Activated CD8-positive, alpha-beta memory T cell treated with anti-CD3 and anti-CD28 coated beads for 1 hour (primary cell): ENCODE data around the gene ITPRIPL1.
"Not testable (repeated sequence)": the region's sequence is repeated elsewhere in the genome, so short reads cannot be mapped to it uniquely, and the experiment has no call there.

Experiments used
- DNase-seq, 2 donors: peaks; one replicate each; pipeline ENCODE4 v3.0.0-alpha.2; 2020; ENCODE audit warnings: low read depth in 1 of 2; ENCODE audit errors: extremely low read depth in 1 of 2

ITPRIPL1 gene

DNA sequence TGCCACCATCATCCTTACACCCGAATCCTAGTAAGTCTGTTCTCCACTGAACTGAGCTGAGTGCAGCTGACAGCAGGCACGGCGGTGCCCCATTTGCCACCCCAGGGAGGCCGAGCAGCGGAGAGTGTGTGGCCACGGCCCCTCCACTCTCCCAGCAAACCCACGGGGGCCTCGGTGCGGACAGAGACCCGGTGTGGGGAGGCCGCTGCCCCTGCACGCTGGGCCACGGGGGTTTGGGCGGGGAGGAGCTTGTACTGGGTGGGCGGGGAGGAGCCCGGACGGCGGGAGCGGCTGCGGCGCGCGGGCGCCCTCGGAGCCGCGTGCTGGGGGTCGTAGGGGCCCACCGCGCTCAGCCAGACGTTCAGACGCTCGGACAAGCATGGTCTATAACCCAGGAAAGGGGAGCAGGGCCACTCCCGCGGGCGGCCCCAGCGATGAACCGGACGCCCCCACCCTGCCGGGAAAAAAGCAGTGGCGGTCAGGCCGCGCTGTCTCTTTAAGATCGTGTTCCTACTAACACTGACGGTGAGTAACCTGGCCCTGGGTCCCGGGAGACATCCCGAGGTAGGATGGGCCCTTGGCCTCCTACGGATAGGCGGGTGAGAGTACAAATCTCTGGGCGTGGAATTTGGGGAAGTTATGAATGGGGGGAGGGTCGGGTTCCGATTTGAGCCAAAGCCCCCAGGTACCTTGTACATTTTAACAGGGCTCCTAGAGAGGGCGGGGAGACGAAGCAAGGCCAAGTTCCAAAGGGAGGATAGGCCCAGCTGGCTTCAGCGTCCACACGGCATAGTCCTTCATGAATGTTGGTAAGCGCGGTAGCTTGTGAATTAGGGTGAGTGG lies at the start of gene ITPRIPL1:
TSS of gene ITPRIPL1 (plus strand) at position 277 of the 843 bp plus-strand sequence. CDS start at position 800, 523 bp downstream.
- no peak for DNase-seq

GRCh38 chr2:96276787-96277499 lies 48.2 kb upstream of the ITPRIPL1 start:
- DNase-seq: no peak

GRCh38 chr2:96287273-96287856 lies 37.8 kb upstream of the ITPRIPL1 start:
- no peak for DNase-seq

DNA sequence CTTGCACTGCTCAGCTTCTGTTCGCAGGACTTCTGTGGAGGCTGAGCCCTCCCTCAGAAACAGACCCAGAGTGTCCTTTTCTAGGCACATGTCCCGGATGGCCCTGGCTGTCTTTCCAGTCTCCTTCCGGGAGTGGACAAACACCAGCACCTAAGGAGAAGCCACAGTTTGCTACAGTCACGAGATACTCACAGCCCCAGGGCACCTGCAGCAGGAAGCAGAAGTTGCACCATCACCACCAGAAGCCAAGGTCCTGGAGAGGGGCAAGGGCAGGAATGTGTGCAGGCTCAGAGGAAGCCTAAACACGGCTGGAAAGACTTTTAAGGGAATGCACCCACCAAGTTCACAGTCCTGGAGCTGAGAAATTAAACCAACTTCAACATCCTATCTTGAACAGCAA lies 33.4 kb upstream of the ITPRIPL1 start:
- no peak for DNase-seq

DNA sequence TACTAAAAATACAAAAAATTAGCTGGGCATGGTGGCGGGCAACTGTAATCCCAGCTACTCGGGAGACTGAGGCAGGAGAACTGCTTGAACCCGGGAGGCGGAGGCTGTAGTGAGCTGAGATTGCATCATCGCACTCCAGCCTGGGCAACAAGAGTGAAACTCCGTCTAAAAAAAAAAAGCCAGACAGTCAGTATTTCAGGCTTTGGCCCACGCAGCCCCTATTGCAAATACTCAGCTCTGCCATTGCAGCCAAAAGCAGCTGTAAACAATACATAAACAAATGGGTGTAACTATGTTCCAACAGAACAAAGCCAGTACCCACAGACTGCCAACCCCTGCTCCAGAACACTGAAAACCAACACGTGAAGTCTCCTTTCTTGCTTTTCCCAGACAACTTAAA lies 30.8 kb upstream of the ITPRIPL1 start:
- not testable (repeated sequence) for DNase-seq

GRCh38 chr2:96296925-96297324 lies 28.2 kb upstream of the ITPRIPL1 start:
- no peak for DNase-seq

DNA sequence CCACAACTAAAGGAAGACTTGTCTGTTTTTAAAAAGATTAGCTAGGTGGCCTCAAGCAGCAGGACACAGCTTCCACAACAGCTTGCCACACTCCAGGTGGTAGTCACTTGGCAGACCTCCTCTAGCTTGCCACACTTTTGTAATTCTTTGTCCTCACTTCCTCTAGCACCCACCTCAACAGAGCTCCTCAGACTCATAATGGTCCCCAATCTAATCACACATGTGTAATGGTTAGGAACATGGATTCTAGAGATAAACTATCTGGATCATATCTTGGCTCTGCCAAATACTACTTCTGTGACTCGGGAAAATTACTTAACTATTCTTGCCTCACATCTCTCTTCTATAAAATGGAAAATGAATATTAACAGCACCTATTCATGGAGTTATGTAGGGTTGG lies 23.3 kb upstream of the ITPRIPL1 start:
- no peak for DNase-seq

DNA sequence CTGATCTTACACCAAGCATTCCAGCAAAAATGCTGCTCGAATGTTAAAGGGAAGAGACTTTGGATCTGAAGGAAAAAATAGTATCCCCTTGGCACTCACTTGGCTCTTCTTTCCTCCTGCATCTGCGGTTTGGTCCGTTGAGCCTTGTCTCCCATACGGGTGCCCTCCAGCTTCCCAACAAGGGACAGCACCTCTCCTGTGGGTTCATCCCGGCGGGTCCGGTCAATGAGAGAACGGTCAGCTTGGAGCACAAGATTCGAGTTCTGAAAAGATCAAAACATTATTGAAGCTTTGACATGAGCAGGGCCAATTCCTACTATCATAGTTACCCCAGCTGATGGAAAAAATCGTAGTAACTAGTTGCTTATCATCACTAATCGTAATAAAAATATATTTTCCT lies 20.5 kb upstream of the ITPRIPL1 start:
- DNase-seq: no peak

- DNase-seq: peak; percentile 75 to 84
These were observed 19.8 kb upstream of the ITPRIPL1 start, which contains the start of gene SNRNP200 for GRCh38 chr2:96305091-96305978. Gene SNRNP200, minus strand, starts transcription at chr2:96305546. Its CDS starts 109 bp downstream, at chr2:96305437.

DNA sequence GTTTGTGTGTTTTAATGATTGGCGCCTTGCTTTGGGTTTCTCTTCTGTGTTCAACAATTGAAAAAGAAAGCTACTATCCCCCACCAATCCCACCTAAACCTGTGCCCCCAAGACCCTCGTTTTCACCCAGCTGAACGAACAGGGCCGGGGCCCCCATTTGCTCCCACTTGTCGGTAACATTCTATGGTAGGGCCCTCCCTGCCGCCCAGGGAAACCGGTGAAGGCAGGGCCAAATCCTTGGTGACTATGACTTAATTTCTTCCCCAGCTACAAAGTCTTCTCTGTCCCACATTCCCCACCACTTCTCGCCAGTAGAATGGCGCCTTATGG lies 19.2 kb upstream of the ITPRIPL1 start:
- DNase-seq: no peak

- DNase-seq: no peak
These were observed 18.7 kb upstream of the ITPRIPL1 start for GRCh38 chr2:96306370-96306769.

- no peak for DNase-seq
These were observed 16.9 kb upstream of the ITPRIPL1 start for GRCh38 chr2:96308248-96308647.

- DNase-seq: no peak
These were observed 10.1 kb upstream of the ITPRIPL1 start for GRCh38 chr2:96315005-96315399.

DNA sequence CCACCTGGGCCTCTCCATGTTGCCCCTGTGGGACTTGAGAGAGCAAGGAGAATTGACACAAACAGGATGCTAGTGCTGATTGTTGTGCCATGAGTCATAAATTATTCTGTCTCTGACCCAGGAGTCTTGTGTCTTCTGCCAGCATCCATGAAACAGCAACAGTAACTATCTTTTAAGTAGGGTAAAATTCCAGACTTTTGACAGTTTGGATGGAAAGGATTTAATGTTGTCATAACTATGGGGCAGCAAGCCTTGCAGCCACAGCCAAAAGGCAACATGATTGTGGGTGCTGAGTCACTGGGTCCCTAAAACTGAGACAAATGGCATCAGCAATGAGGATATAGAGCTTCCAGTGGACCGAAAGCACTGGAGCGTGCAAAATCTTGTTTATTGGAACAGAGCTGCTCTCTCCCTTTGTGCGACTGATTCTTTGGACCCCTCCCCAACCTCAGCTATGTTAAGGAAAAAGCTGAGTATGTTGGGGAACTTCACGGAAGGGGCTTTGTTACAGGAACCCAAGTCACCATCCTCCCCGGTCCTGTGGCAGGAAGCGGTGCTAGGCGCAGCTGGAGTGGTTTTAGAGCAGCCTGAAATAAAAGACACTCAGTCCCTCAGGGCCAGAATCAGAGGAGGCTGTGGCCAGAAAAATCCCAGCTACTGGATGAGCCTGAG lies 9.6 kb upstream of the ITPRIPL1 start:
- DNase-seq: no peak

GRCh38 chr2:96316999-96317398 lies 8.1 kb upstream of the ITPRIPL1 start:
- DNase-seq: no peak

- DNase-seq: no peak
These were observed 7.5 kb upstream of the ITPRIPL1 start for GRCh38 chr2:96317584-96317997.

GRCh38 chr2:96318723-96319122 lies 6.4 kb upstream of the ITPRIPL1 start:
- no peak for DNase-seq

DNA sequence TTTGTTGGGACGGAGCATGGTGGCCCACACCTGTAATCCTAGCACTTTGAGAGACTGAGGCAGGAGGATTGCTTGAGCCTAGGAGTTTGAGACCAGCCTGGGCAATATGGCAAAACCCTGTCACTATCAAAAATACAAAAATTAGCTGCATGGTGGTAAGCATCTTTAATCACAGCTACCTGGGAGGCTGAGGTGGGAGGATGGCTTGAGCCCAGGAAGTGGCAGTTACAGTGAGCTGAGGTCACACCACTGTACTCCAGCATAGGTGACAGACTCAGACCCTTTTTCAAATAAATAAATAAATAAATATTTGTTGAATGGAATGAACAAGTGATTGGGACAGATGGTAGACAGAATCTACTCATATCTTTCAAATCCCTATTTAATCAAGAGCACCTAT lies 5.7 kb upstream of the ITPRIPL1 start:
- no peak for DNase-seq

DNA sequence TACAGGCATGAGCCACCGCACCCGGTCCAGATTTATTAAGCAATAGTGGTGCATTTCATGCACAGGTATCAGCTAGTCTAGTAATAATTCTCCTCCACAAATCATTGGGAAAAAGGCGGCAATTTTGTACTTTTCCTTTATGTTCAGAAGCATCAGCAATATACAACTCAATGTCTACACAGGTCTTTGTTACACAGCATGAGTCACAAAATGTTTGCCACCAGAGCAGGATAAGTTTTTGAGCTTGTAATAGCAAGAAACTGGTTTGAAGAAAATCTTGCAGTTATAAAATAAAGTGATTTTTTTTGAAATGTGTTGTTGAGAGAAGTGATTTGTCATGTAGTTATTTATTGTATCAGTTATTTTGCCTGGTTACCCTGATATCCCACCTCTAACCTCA lies 4.8 kb upstream of the ITPRIPL1 start:
- DNase-seq: no peak
